GM12875 (cell line): ENCODE results near the gene JAG2.

Experiments
- H3K4me3 ChIP-seq: one replicate; pipeline ENCODE4 v1.5.1; 2011; ENCODE audit warnings: low read depth, low read length, control low read depth
- TF ChIP-seq, protein P1 (sequence below): IDR thresholded peaks from 2 replicates; pipeline ENCODE4 v1.5.1; 2011; ENCODE audit warnings: low read depth, mild to moderate bottlenecking, control low read depth, inconsistent platforms, low read length, moderate library complexity, borderline replicate concordance; ENCODE audit not compliant: insufficient read depth

Gene JAG2

DNA sequence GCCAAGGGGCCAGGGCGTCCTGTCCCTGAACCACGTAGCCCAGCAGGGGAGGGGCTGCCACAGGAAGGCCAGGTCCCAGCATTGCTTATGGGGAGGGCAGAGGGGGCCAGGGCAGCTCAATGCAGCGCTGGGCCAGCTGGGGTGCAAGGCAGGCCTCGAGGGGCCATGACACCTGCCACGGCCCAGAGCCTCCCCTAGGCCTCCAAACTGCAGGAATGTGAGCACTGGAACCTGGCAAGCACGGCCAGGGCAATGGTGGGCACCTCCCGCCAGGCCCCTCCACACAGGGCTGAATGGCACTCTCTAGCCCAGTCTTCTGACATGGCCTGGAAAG is 70.8 kb downstream of the JAG2 start:
- no peak overlapping the region for H3K4me3 ChIP-seq
- TF ChIP-seq, protein P1, sequence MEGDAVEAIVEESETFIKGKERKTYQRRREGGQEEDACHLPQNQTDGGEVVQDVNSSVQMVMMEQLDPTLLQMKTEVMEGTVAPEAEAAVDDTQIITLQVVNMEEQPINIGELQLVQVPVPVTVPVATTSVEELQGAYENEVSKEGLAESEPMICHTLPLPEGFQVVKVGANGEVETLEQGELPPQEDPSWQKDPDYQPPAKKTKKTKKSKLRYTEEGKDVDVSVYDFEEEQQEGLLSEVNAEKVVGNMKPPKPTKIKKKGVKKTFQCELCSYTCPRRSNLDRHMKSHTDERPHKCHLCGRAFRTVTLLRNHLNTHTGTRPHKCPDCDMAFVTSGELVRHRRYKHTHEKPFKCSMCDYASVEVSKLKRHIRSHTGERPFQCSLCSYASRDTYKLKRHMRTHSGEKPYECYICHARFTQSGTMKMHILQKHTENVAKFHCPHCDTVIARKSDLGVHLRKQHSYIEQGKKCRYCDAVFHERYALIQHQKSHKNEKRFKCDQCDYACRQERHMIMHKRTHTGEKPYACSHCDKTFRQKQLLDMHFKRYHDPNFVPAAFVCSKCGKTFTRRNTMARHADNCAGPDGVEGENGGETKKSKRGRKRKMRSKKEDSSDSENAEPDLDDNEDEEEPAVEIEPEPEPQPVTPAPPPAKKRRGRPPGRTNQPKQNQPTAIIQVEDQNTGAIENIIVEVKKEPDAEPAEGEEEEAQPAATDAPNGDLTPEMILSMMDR: no peak

DNA sequence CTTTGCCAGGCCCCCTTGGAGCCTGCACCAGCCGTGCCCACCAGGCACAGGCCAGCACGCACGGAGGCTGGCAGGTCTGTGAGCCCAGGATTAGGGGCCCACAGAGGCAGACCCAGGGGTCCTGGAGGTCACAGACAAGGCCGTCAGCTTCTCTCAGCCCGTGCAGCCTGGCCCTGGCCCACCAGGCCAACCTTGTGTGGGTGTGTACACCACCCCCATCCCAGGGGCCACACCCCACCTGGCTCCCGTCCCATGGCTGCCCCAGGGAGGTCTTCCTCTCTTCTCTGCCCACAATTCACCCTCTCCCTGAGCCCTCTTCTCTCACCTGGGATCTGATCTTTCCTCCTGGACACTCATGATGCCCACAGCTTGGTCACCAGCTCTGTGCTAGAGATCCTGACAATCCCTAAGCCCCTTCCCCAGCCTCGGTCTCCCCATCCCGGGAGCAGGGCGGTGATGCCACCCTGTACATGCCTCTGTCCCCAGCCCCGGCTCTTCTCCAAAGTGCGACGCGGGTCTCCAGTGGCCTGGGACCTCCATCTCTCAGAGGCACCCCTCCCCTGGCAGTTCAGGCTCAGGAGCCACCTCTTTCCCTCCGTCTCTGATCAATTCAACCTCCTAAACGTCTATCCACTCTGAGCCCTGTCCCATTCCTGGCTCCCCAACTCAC is 72.2 kb downstream of the JAG2 start:
- no peak overlapping the region for H3K4me3 ChIP-seq
- TF ChIP-seq, protein P1: no peak

DNA sequence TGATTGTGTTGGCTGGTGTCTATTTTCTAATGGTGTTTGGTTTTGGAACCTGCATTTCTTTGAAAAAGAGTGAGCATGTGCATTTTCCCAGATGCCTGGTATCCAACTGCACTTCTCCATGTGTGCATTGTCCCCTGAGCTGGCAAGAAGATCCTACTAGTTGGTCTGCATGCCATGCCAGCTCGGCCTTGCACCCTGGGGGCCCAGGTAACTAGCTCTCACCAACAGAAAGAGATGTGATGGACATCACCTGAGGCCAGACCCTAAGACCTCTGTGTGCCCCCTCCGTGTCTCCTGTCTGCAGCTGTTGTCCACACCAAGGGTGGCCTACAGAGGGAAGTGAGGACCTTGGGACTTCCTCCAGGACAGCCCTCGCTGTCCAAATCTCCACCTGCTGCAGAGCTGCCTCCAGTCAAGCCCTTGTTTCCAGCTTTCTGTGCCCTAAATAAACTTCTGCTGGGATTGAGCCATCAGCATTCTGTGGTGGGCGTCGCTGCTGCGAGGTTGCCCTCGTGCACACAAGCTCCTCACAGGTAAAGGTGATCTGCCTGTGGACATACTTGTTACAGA is 73.3 kb downstream of the JAG2 start:
- no peak overlapping the region for H3K4me3 ChIP-seq
- TF ChIP-seq, protein P1: no peak

DNA sequence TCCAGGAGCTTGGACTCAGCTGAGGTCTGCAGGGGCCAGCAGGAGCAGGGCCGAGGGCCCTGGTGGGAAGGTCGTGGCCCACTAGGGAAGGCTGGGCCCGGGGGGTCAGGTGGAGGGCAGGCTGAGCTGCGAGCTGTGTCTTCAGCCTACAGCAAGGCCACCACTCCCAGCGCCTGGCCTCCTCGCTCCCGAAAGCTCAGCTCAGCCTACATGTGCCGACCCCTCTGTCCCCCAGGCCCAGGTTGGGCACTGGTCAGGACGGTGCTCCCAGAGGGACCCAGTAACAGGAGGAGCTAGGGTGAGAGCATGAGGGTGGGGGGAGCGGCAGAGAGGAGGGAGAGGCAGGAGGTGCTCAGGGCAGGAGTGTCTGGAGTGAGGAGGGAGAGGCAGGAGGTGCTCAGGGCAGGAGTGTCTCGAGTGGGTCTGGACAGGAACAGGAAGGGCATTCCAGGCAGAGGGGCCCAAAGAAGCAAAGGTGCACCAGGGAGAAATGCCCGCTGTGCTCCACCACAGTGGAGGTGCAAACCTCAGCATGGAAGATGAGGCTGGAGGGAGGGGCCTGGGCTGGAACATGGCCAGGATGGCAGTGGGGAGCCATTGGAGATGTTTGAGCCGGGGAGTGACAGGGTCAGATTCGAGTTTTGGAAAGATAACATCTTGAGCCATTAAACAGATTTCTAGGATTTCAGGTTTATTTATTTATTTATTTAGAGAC is 74.2 kb downstream of the JAG2 start:
- TF ChIP-seq, protein P1: no peak
- peak overlapping the region; percentile 71 for H3K4me3 ChIP-seq

DNA sequence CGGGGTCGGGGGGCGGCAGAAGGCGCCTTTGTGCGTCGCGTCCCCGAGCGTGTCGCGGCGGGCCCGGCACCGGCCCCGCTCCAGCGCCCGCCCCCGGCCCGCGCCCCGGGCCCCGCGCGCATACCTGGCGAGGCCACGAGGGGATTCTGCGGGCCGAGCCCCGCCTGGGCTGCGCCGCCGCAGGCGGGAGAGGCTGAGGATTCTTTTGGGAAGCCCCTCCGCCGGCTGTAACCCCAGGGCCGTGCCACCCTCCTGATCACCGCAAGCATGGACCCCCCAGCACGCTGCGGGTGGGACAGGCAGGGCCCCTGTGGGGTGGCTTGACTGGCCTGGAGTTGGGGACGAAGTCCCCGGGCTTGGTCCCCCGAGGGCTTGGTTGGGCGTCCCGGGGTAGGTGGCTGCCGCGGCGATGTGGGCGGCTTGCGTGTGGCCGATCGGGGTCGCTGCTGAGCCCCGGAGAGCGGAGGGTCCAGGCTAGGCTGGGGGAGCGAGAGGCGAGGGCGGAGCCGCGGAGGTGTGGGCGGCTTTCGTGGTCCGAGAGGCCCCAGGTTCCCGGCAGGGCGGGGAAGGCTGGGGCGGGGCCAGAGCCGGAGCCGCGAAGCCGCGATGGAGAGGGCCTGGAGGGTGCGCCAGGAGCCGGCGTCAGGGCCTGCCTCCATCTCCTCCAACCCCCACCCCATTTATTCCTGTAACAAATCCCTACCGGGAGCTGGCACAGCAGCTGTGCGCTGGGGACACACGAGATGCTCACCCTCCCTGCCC is 75.0 kb downstream of the JAG2 start:
- H3K4me3 ChIP-seq: peak overlapping the region; percentile 71
- TF ChIP-seq, protein P1: peak; percentile 68

DNA sequence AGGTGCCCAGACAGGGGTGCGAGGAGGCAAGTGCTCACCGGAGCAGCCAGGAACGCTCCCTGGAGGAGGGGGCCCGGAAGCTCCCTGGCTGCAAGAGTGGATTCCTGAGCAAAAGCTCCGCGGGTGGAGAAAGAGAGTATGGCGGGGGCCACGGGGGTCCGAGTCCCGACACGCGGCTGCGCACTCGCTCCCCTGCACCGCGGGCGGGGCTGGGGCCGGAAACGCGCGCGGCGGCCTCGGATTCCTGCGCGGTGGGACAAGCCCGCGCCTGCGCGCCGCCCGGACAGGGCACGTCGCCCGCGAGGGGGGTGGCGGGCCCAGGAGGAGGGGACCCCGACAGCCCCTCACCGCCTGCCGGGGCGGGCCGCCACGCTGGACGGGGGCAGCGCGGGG is 75.5 kb downstream of the JAG2 start:
- peak overlapping the region; percentile 71 for H3K4me3 ChIP-seq
- TF ChIP-seq, protein P1: no peak
